Prostate gland (tissue), 2 donors: ENCODE results near the gene CLSTN1. TPM values are rescaled to one million over a fixed set of nuclear protein-coding genes. Genes with fewer than 3 reads are reported as not detected.

Experiments used
- DNase-seq: peaks from one replicate; pipeline ENCODE4 v3.0.0-alpha.2; 2019; ENCODE audit warnings: low spot score
- H3K27ac ChIP-seq, 2 donors: fragments of 200-600 bp; sonication (generic); 2 replicates each; pipeline ENCODE4 v1.5.1; 2017 to 2019
- H3K27me3 ChIP-seq: fragments of 200-600 bp; sonication (generic); replicated peaks from 2 replicates; pipeline ENCODE4 v1.5.1; 2019; ENCODE audit not compliant: insufficient read depth
- H3K36me3 ChIP-seq, 2 donors: fragments of 200-600 bp; sonication (generic); 1 replicate in 1 of 2; 2 replicates in 1 of 2; pipeline versions ENCODE4 v1.5.1 to v1.8.1; 2017 to 2019
- H3K4me1 ChIP-seq: fragments of 200-600 bp; sonication (generic); replicated peaks from 2 replicates; pipeline ENCODE4 v1.5.1; 2019
- H3K4me3 ChIP-seq, 2 donors: fragments of 200-600 bp; sonication (generic); 2 replicates each; pipeline ENCODE4 v1.5.1; 2017 to 2019
- H3K9me3 ChIP-seq: fragments of 200-600 bp; sonication (generic); 2 replicates; pipeline ENCODE4 v1.5.1; 2017
- POLR2A ChIP-seq: fragments of 450-650 bp; IDR thresholded peaks from one replicate; pipeline ENCODE4 v1.6.1; 2016; ENCODE audit warnings: antibody characterized with exemption, mild to moderate bottlenecking
- POLR2AphosphoS5 ChIP-seq: sonication (generic); formaldehyde crosslinking; IDR thresholded peaks from one replicate; pipeline ENCODE4 v1.6.1; 2017; ENCODE audit warnings: antibody characterized with exemption
- WGBS: methylation state at CpG from one replicate; pipeline ENCODE4 v1.1.5; 2018; 5-methylcytosine and 5-hydroxymethylcytosine counted together
- intact Hi-C: fragments of 100-400 bp; cut with DNase I; formaldehyde crosslinking; loops from one replicate; pipeline ENCODE4 v1.14.2; 2022
- total RNA-seq, 2 donors: library from RNA; depleted of rRNA; stranded (reverse); fragments of >200 nt; gene quantifications; one replicate each; pipeline ENCODE4 v1.1.0, GENCODE V29; 2016
- TF ChIP-seq, protein P1 (sequence below), 4 experiments: fragments of 200-600 bp in 2 of 4; fragments of 450-650 bp in 2 of 4; sonication (generic) in 2 of 4; IDR thresholded peaks; 1 replicate in 3 of 4; 2 replicates in 1 of 4; pipeline ENCODE4 v1.5.1; 2016 to 2019; ENCODE audit warnings: antibody characterized with exemption in 4 of 4, mild to moderate bottlenecking in 2 of 4, moderate library complexity in 2 of 4

The CLSTN1 gene
- total RNA-seq, 2 donors from 2014 or later = 133 to 230 TPM

DNA sequence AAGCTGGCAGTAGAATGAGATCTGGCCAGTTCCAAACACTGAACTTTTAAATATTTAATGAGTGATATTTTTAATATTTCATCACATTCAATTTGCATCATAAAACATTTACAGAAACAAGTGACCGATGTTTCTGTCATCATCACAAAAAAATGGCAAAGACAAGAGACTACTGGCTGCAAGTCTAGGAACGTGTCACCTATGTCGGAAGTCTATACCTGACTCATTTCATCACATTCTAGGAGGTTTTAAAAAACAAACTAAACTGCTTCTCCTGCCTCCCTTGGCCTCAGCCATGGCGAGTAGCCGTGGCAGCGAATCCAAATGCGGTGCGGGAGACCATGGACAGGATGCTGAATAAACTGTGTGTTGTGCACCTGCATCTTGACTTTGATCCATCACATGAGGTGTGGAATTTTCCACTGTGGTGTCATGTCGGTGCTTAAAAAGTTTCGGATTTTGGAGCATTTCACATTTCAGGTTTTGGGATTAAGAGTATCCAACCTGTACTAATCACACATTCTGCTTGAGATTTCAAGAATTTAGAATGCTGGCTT, 43.1 kb downstream of the CLSTN1 start:
- no peak for DNase-seq
- Histone ChIP-seq H3K4me3 (no peak overlapping the region), H3K9me3 (no peaks in the 10 kb centered on the region), H3K4me1 (no peaks in the 10 kb centered on the region), H3K27ac (no peak overlapping the region), H3K27me3 (no peaks in the 10 kb centered on the region), H3K36me3 (no peaks in the 10 kb centered on the region)
- TF ChIP-seq POLR2AphosphoS5 (no peak), POLR2A (no peak)
- TF ChIP-seq, protein P1, sequence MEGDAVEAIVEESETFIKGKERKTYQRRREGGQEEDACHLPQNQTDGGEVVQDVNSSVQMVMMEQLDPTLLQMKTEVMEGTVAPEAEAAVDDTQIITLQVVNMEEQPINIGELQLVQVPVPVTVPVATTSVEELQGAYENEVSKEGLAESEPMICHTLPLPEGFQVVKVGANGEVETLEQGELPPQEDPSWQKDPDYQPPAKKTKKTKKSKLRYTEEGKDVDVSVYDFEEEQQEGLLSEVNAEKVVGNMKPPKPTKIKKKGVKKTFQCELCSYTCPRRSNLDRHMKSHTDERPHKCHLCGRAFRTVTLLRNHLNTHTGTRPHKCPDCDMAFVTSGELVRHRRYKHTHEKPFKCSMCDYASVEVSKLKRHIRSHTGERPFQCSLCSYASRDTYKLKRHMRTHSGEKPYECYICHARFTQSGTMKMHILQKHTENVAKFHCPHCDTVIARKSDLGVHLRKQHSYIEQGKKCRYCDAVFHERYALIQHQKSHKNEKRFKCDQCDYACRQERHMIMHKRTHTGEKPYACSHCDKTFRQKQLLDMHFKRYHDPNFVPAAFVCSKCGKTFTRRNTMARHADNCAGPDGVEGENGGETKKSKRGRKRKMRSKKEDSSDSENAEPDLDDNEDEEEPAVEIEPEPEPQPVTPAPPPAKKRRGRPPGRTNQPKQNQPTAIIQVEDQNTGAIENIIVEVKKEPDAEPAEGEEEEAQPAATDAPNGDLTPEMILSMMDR (IDR thresholded peaks at IDR 0.05) = no peak
- 88% methylated on average over 10 of the region's 10 CpGs for WGBS
- intact Hi-C loops = no loop called here

DNA sequence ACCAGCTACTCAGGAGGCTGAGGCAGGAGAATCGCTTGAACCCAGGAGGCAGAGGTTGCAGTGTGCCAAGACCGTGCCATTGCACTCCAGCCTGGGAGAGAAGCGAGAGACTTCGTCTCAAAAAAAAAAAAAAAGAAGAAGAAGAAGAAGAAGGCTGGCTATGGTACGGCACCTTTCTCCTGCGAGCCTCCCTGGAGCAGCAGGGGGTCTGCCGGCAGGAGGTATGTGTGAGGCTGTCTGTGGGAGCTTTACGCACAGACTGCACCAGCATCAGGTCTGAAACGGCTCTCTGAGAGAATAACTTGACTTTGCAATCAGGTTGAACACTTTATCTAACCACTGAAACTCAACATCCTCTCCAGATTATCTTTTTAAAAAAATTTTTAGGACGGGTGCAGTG, 44.9 kb downstream of the CLSTN1 start:
- H3K27me3 ChIP-seq = no peaks in the 10 kb centered on the region
- no peaks in the 10 kb centered on the region for H3K9me3 ChIP-seq
- 94% methylated on average over 10 of the region's 10 CpGs for WGBS
- H3K36me3 ChIP-seq = no peaks in the 10 kb centered on the region
- no peaks in the 10 kb centered on the region for H3K4me1 ChIP-seq
- DNase-seq = no peak
- intact Hi-C loops = no loop called here
- TF ChIP-seq, protein P1 (IDR thresholded peaks at IDR 0.05) = no peak
- no peak for TF ChIP-seq POLR2A
- TF ChIP-seq POLR2AphosphoS5 = no peak
- no peak overlapping the region for H3K4me3 ChIP-seq
- no peak overlapping the region for H3K27ac ChIP-seq

DNA sequence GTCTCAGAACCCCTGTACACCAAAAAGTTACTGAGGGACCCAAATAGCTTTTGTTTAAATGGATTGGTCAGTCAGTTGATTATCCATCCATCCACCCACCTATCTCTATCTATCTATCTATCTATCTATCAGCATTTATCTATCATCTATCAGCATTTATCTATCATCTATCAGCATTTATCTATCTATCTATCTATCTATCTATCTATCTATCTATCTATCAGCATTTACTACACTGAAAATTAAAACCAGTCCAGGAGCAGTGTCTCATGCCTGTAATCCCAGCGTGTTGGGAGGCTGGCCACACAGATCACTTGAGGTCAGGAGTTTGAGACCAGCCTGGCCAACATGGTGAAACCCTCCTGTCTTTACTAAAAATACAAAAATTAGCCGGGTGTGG, 47.1 kb downstream of the CLSTN1 start:
- whole genome bisulfite sequencing = 98% methylated on average over 2 of the region's 2 CpGs
- Histone ChIP-seq H3K9me3 (no peaks in the 10 kb centered on the region), H3K4me3 (no peak overlapping the region), H3K4me1 (no peaks in the 10 kb centered on the region), H3K27me3 (no peaks in the 10 kb centered on the region), H3K27ac (no peak overlapping the region), H3K36me3 (peaks cover 0 to 4% of the 10 kb centered on the region in 2 donors)
- no peak for DNase-seq
- intact Hi-C loops = no loop called here
- TF ChIP-seq POLR2A (no peak), POLR2AphosphoS5 (no peak)
- TF ChIP-seq, protein P1 (IDR thresholded peaks at IDR 0.05) = no peak

DNA sequence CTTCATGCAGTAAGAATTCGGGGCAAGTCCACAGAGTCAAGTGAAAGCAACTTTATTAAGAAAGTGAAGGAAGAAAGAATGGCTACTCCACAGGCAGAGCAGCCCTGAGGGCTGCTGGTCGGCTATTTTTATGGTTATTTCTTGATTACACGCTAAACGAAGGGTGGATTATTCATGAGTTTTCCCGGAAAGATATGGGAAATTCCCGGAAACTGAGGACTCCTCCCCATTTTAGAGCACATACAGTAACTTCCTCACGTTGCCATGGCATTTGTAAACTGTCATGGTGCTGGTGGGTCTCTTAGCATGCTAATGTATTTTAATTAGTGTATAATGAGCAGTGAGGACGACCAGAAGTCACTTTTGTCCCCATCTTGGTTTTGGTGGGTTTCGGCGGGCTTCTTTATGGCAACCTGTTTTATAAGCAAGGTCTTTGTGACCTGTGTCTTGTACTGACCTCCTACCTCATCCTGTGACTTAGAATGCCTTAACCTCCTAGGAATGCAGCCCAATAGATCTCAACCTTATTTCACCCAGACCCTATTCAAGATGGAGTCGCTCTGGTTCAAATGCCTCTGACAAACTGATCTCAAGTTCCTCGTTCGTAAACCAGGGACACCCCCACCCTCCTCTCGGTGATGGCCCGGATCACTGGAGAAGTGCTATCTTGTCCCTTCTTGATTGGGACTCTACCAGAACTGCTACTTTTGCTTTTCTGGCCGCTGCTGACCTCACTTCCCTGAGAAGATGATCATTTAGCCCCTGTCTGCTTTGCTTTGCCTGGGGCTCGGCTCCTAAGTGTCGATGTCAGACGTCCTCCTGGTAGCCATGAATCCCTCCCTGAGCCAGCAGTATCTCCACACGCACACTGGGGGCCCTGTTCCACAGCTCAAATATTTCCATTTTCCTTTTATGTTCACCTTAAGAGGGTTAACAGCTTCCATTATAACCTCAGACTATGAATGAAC, 48.8 kb downstream of the CLSTN1 start:
- no peak for DNase-seq
- H3K9me3 ChIP-seq = no peaks in the 10 kb centered on the region
- H3K27ac ChIP-seq = no peak overlapping the region
- no peak overlapping the region for H3K4me3 ChIP-seq
- no peaks in the 10 kb centered on the region for H3K27me3 ChIP-seq
- 92% methylated on average over 20 of the region's 20 CpGs for WGBS
- intact Hi-C loops = no loop called here
- H3K36me3 ChIP-seq = peaks cover 0 to 4% of the 10 kb centered on the region in 2 donors
- H3K4me1 ChIP-seq = no peaks in the 10 kb centered on the region
- TF ChIP-seq, protein P1 (IDR thresholded peaks at IDR 0.05) = no peak
- TF ChIP-seq POLR2AphosphoS5 = no peak
- TF ChIP-seq POLR2A = no peak
